ENCODE measurements around the gene EPHA8.

The EPHA8 gene

DNA sequence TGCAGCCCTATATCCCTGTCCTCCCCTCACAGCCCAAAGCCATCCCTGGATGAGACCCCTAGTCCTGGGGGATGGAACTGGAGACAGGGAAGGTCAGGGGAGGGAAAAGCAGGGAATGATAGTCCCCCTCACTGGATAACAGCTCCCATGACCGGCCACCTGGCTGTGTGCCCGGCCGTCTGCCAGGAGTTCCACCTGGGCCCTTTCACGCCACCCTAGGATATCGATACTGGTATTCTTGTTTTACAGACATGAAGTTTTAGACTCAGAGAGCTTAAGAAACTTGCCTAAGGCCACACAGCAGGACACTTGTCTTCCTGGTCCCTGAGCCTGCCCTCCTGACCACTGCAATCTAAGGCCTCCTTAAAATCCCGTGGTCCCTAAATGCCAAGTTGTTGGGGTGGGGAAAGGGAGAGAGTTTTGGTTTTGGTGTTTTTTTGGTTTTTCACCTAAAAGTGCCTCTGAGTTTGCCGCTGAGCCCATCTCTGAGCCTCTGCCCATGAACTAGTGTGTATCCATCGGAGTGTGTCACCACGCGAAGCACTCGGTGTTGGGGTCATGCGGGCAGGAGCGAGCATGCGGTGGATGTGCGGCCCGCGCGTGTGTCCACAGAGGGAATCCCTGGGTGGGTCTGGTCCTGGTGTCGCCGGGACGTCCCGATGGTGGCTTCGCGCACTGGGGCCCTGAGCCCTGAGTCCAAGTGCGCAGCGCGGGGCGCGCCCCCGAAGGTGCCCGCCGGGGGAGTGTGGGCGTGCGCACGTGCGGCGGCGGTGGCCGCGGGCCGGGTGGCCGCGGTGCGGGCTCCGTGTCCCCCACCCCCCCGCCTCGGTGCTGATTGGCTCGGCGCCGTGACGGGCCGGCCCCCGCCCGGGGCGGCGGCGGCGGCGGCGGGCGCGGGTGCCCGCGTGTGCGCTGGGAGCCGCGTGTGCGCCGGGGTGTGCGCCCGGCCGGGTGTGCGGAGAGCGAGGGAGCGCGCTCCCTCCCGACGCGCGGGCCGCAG is at the start of gene EPHA8:
EPHA8 (plus strand) TSS at position 906 of the 1,000 bp plus-strand sequence. CDS start 147 bp downstream, outside the sequence.
- TF ChIP-seq GATA2 (IDR thresholded peaks at IDR 0.05; ENCODE audit: low read depth, low read length) (no peak), GATA3 (IDR thresholded peaks at IDR 0.05; ENCODE audit: low read depth, low read length) (no peak)

GRCh38 chr1:22516906-22517571 is 46.2 kb upstream of the EPHA8 start:
- TF ChIP-seq GATA3 (IDR thresholded peaks at IDR 0.05; ENCODE audit: low read depth, low read length) (no peak), GATA2 (IDR thresholded peaks at IDR 0.05; ENCODE audit: low read depth, low read length) (no peak)

GRCh38 chr1:22517956-22518355 is 45.3 kb upstream of the EPHA8 start:
- TF ChIP-seq GATA3 (IDR thresholded peaks at IDR 0.05; ENCODE audit: low read depth, low read length) = no peak
- no peak for TF ChIP-seq GATA2 (IDR thresholded peaks at IDR 0.05; ENCODE audit: low read depth, low read length)

DNA sequence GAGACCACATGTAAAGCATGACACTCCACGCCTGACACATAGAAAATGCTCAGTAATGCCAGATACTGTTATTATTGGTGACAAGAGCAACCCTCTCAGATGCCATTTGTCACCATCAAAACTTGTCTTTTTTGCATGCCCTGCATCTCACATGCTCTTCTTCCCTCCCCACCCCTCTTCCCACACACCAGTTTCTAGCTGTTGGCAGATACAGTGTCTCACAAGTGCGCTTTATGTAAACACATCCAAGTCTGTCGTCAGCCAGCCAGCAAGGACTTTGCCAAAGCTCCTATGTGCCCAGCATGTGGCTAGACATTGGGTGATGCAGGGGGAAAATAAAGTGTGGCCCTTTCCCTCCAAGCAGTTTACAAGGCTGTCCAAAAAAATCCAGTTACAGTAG is 44.9 kb upstream of the EPHA8 start:
- TF ChIP-seq GATA3 (IDR thresholded peaks at IDR 0.05; ENCODE audit: low read depth, low read length) (no peak), GATA2 (IDR thresholded peaks at IDR 0.05; ENCODE audit: low read depth, low read length) (no peak)

GRCh38 chr1:22520871-22521270 is 42.4 kb upstream of the EPHA8 start:
- no peak for TF ChIP-seq GATA2 (IDR thresholded peaks at IDR 0.05; ENCODE audit: low read depth, low read length)
- TF ChIP-seq GATA3 (IDR thresholded peaks at IDR 0.05; ENCODE audit: low read depth, low read length) = no peak

GRCh38 chr1:22521692-22522091 is 41.6 kb upstream of the EPHA8 start:
- TF ChIP-seq GATA2 (IDR thresholded peaks at IDR 0.05; ENCODE audit: low read depth, low read length) (no peak), GATA3 (IDR thresholded peaks at IDR 0.05; ENCODE audit: low read depth, low read length) (no peak)

DNA sequence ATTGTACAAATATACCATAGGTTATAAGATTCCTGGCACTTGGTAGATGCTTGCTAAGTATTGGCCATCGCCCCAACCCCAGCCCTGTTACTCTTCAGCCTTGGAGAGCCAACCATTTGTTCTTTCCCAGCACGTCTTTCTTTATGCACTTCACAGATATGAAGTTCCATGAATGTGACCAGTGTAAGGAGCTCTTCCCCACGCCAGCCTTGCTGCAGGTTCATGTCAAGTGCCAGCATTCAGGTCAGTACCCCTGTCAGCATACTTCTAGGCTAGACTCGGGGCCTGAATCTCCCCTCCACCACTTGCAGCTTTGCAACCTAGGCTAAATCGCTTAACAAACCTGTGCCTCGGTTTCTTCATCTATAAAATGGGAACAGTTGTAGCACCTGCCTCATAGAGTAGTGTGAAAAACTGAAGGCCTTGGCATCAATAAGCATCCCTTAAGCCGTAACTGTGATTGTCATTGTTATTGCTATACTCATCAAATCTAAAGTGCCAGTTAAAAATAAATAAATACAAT is 41.0 kb upstream of the EPHA8 start:
- TF ChIP-seq GATA3 (IDR thresholded peaks at IDR 0.05; ENCODE audit: low read depth, low read length) (no peak), GATA2 (IDR thresholded peaks at IDR 0.05; ENCODE audit: low read depth, low read length) (no peak)

GRCh38 chr1:22524481-22524880 is 38.8 kb upstream of the EPHA8 start:
- TF ChIP-seq GATA3 (IDR thresholded peaks at IDR 0.05; ENCODE audit: low read depth, low read length) (no peak), GATA2 (IDR thresholded peaks at IDR 0.05; ENCODE audit: low read depth, low read length) (no peak)

DNA sequence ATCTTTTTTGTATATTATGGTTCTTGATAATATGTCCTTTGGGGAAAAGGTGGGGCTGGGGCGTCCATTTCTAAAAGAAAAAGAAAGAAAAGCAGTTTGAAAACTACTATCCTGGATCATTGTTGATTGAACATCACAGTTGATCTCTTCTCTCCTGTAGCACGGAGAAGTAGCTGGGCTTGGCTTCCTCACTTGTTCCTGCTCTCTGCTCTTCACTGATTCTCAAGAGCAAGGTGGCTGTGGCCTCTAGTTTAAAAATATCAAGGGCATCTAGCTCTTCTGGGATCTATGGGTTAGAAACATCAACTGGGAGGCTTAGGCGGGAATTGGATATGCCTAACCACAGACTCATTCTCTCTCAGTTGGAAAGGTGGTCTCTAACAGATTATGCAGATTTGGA is 38.1 kb upstream of the EPHA8 start:
- TF ChIP-seq GATA2 (IDR thresholded peaks at IDR 0.05; ENCODE audit: low read depth, low read length) (no peak), GATA3 (IDR thresholded peaks at IDR 0.05; ENCODE audit: low read depth, low read length) (no peak)

- TF ChIP-seq GATA3 (IDR thresholded peaks at IDR 0.05; ENCODE audit: low read depth, low read length) = no peak
These were observed 37.6 kb upstream of the EPHA8 start for GRCh38 chr1:22525646-22526045.

DNA sequence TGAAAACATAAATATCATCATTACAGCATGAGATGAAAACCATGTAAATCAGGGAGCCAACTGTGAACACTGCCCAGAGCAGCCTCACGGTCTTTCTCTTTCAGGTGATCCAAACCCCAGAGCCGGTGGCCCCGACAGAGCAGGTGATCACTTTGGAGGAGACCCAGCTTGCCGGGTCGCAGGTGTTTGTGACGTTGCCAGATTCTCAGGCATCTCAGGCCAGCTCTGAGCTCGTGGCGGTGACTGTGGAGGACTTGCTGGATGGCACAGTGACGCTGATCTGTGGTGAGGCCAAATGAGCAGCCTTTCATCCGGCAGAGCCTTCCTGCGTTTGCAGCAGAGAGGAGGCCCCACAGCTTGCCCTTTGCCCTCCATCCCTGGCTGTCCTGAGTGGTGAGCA is 37.2 kb upstream of the EPHA8 start:
- TF ChIP-seq GATA2 (IDR thresholded peaks at IDR 0.05; ENCODE audit: low read depth, low read length) (no peak), GATA3 (IDR thresholded peaks at IDR 0.05; ENCODE audit: low read depth, low read length) (no peak)

DNA sequence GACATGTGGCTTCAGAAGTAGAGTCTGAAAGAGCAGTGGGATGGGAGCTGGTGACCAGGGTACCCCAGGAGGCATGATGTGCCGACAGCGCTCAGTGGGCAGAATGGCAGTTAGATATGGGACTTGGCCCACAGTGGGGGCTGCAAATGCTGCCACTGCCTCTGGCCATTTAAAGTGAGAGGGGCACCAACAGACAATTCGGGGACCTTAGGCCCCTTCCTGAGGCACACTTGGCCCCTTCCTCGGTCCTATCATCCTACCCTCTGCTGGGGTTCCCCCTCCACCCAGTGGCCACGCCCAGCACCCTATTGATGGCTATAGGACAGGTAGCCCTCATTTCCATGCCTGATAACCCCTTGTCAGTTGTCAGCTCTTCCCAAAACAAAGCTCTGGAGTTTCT is 36.6 kb upstream of the EPHA8 start:
- TF ChIP-seq GATA2 (IDR thresholded peaks at IDR 0.05; ENCODE audit: low read depth, low read length) (no peak), GATA3 (IDR thresholded peaks at IDR 0.05; ENCODE audit: low read depth, low read length) (no peak)

- peak; percentile 60 for TF ChIP-seq GATA2 (IDR thresholded peaks at IDR 0.05; ENCODE audit: low read depth, low read length)
- no peak for TF ChIP-seq GATA3 (IDR thresholded peaks at IDR 0.05; ENCODE audit: low read depth, low read length)
These were observed 36.2 kb upstream of the EPHA8 start for GRCh38 chr1:22527122-22527521.

DNA sequence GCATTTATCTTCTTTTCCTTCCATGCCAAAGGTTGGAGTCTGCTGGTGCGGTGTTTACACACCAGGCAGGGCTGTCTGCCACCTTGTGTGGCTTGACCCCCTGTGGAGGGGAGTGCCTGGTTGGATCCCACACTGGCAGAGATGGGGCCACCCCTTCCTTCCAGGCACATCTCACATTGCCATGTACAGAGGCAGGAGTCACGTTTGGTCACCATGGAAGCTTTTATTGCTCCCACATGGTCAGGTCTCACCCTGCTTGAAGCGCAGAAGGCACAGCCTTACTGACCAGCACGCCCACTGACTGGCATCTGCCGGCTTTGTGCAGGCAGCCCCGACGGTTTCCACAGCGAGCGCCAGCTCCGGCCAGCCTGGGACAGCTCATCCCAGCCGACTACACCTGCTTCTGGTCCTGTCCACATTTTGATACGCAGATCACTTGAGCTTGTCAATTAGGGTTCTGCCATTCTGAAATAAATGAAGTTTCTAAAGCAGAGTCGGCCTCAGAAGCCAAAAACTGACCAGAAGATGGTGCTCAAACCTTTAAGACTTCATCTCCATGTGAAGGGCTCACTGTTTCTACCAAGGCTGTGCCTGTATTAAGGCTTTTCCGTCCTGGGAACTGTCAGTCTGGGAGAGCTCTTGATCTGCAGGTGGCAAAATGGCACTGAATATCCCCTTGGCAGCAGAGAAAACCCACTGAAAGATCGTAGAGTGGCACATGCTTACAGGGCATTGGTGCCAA is 35.6 kb upstream of the EPHA8 start:
- TF ChIP-seq GATA3 (IDR thresholded peaks at IDR 0.05; ENCODE audit: low read depth, low read length) (no peak), GATA2 (IDR thresholded peaks at IDR 0.05; ENCODE audit: low read depth, low read length) (no peak)
